Brain microvascular endothelial cell (primary cell): Measurements from ENCODE around the gene REPIN1.

Experiments used
- DNase-seq: peaks from one replicate; pipeline ENCODE4 v3.0.0-alpha.2; 2020
- H3K27ac ChIP-seq: fragments of 250-450 bp; sonication (Bioruptor Pico); 2 replicates; pipeline ENCODE4 v1.5.1; 2020; ENCODE audit warnings: mild to moderate bottlenecking, moderate library complexity
- H3K27me3 ChIP-seq: fragments of 250-450 bp; sonication (Bioruptor Pico); replicated peaks from 2 replicates; pipeline ENCODE4 v1.5.1; 2020; ENCODE audit warnings: mild to moderate bottlenecking
- H3K36me3 ChIP-seq: fragments of 250-450 bp; sonication (Bioruptor Pico); replicated peaks from 2 replicates; pipeline ENCODE4 v1.5.1; 2020; ENCODE audit warnings: mild to moderate bottlenecking
- H3K4me3 ChIP-seq: 2 replicates; pipeline ENCODE4 v1.5.1; 2011; ENCODE audit warnings: low read depth, mild to moderate bottlenecking, control low read depth, low read length, moderate library complexity
- CTCF ChIP-seq: IDR thresholded peaks from 2 replicates; pipeline ENCODE4 v1.5.1; 2011; ENCODE audit warnings: low read depth, mild to moderate bottlenecking, moderate library complexity, low read length, control low read depth, inconsistent platforms; ENCODE audit errors: missing control alignments
- in situ Hi-C: cut with HindIII; loops from 2 replicates; pipeline ENCODE4 v1.10.0; 2017; ENCODE audit warnings: low sequenced_read_pairs, low pct_ligation_motif_present

Gene REPIN1

DNA sequence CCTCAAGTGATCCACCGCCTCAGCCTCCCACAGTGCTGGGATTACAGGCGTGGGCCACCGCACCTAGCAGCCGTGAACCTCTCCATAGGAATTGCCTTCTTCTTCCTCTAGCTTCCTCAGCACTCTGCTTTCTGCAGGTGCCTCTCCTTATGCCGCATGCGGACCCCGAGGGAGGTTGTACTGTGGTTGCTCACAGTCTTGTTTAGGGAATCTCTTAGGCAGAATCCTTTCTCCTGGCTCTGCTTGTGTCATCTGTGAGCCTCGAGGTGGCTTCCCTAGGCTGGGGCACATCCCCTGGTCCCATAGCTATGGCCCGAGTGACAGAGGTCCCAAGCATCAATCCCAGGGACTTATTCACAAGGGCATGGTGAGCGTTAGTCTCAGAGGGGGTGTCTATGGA is 48.6 kb downstream of the REPIN1 start:
- Histone ChIP-seq H3K27me3 (no peaks in the 10 kb centered on the region), H3K27ac (no peak overlapping the region), H3K36me3 (no peaks in the 10 kb centered on the region), H3K4me3 (no peak overlapping the region)
- no peak for DNase-seq
- no peak for TF ChIP-seq CTCF
- in situ Hi-C loops: no loop called here

- peak; percentile 11 for TF ChIP-seq CTCF
- H3K4me3 ChIP-seq: no peak overlapping the region
- in situ Hi-C loops: no loop called here
- H3K36me3 ChIP-seq: no peaks in the 10 kb centered on the region
- H3K27ac ChIP-seq: no peak overlapping the region
- DNase-seq: no peak
- H3K27me3 ChIP-seq: no peaks in the 10 kb centered on the region
These were observed 49.2 kb downstream of the REPIN1 start for GRCh38 chr7:150417863-150418262.

DNA sequence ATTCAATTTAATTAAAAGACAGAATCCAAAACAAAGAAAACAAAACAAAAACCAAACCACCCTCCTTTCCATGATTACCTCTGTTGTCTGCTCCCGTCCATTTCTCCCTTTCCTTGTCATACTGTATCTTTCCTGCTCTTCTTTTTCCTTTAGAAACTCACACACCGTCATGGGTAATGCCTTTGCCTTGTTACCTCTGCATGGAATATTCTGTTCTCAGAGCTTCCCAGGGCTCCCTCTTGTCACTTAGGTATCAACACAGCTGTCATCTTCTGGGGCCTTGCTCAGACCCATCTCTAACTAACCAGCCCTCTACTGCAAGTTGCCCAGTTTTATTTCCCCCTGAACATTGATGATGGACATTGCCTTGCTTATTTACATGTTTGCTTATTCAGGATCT is 51.6 kb downstream of the REPIN1 start:
- H3K36me3 ChIP-seq: no peaks in the 10 kb centered on the region
- no peak overlapping the region for H3K4me3 ChIP-seq
- no peak for DNase-seq
- in situ Hi-C loops: no loop called here
- TF ChIP-seq CTCF: no peak
- no peak overlapping the region for H3K27ac ChIP-seq
- no peaks in the 10 kb centered on the region for H3K27me3 ChIP-seq

DNA sequence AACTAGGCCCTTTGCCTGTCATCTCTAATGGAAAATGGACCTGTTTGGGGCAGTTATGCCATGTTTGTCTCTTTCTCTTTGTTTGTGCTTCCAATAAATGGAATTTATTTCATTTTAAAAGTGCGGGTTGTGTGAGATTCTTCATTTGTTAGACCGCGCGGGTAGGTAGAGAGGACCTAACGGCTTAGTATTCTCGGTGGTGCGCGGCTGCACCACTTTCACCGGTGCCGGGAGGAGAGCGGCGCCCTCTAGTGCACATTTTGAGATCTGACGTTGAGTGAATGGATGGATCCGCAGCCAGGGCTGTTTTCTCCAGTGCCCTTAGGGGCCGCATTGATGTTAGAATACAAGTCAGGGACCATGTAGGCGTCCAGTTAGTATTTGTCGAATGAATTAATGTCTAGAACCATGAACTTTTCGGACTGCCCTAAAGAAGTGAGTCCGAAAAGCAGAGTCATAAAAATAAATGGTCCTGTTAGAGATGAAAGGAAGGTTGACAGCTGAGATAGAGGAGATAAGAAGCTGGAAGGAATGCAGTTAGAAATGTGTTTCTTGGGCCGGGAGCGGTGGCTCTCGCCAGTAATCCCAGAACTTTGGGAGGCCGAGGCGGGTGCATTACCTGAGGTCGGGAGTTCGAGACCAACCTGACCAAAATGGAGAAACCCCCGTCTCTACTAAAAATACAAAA is 52.5 kb downstream of the REPIN1 start:
- Histone ChIP-seq H3K36me3 (no peaks in the 10 kb centered on the region), H3K27ac (no peak overlapping the region), H3K27me3 (no peaks in the 10 kb centered on the region), H3K4me3 (no peak overlapping the region)
- in situ Hi-C loops: no loop called here
- TF ChIP-seq CTCF: peak; percentile 91
- DNase-seq: peak; percentile 72

GRCh38 chr7:150421831-150422230 is 53.2 kb downstream of the REPIN1 start:
- H3K27me3 ChIP-seq: no peaks in the 10 kb centered on the region
- no peaks in the 10 kb centered on the region for H3K36me3 ChIP-seq
- in situ Hi-C loops: no loop called here
- no peak for TF ChIP-seq CTCF
- H3K27ac ChIP-seq: no peak overlapping the region
- no peak for DNase-seq
- no peak overlapping the region for H3K4me3 ChIP-seq
